GM20000 (cell line): Measurements from ENCODE around the gene REEP3.

Experiments used
- DNase-seq: peaks from one replicate; pipeline ENCODE4 v3.0.0; 2012; ENCODE audit warnings: low spot score
- CTCF ChIP-seq: IDR thresholded peaks from 2 replicates; pipeline ENCODE4 v1.5.1; 2012; ENCODE audit warnings: mild to moderate bottlenecking, control low read depth; ENCODE audit errors: extremely low read depth, missing control alignments

Gene REEP3

GRCh38 chr10:63630931-63631680, 109.9 kb downstream of the REEP3 start:
- DNase-seq: no peak
- no peak for TF ChIP-seq CTCF

GRCh38 chr10:63631991-63632390, 110.8 kb downstream of the REEP3 start:
- DNase-seq: no peak
- TF ChIP-seq CTCF: no peak

GRCh38 chr10:63633677-63634487, 112.7 kb downstream of the REEP3 start:
- no peak for DNase-seq
- no peak for TF ChIP-seq CTCF

- no peak for DNase-seq
- TF ChIP-seq CTCF: no peak
These were observed 113.4 kb downstream of the REEP3 start for GRCh38 chr10:63634488-63635065.

GRCh38 chr10:63636812-63637211, 115.6 kb downstream of the REEP3 start:
- peak; percentile 34 for DNase-seq
- TF ChIP-seq CTCF: no peak

- DNase-seq: no peak
- no peak for TF ChIP-seq CTCF
These were observed 116.7 kb downstream of the REEP3 start for GRCh38 chr10:63637901-63638327.

GRCh38 chr10:63641366-63641765, 120.2 kb downstream of the REEP3 start:
- DNase-seq: no peak
- TF ChIP-seq CTCF: no peak
